Measurements from ENCODE around the gene ZNF322. TPM values are rescaled to one million over a fixed set of nuclear protein-coding genes. Genes with fewer than 3 reads are reported as not detected.

Gene ZNF322
- total RNA-seq, 4 donors from 2014 or later, result 17.8 to 25.6 (median 22.7) TPM

DNA sequence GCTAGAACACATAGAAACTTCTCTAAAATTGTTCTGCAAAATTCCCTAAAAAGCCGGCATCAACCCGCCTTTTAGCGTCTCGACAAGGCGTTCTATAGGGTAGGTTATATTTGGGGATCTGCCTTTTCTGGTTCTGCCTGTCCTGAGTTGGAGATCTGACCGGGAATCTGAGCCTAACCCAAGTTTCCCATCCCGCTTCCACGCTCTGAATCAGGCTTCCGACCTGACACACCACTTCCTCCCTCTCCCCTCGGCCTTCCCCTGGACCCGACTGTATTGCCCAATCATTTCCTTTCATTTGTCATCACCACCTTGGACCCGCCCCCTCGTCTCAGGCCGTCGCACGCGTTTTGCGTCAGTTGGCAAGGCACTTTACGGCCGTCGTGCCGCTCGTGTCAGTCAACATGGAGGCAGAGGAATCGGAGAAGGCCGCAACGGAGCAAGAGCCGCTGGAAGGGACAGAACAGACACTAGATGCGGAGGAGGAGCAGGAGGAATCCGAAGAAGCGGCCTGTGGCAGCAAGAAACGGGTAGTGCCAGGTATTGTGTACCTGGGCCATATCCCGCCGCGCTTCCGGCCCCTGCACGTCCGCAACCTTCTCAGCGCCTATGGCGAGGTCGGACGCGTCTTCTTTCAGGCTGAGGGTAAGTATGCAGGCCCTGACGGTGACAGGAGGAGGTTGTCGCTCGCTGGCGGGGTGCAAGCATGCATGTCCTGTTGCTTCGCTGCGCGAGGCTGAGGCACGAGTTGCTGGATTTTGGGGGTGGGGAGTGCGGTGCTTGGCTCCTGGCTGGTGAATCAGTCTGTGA lies 62.8 kb downstream of the ZNF322 start, which contains the start of gene ABT1:
Gene ABT1, plus strand, starts transcription at position 375 of the 810 bp plus-strand sequence. Its CDS starts 30 bp downstream, at position 405.
- WGBS, 2 donors (ENCODE audit: low coverage in 1 of 2), result 0 to 1% methylated on average over 11 to 17 of the region's 51 CpGs
- Histone ChIP-seq H3K4me3 (peak within 1 kb of the TSS; percentile 45 to 86), H3K4me1 (peaks cover 0 to 31% (median 8%) of the 10 kb centered on the region in 3 donors), H3K27me3 (peaks cover 32% of the 10 kb centered on the region), H3K9me3 (no peaks in the 10 kb centered on the region), H3K27ac (peak within 1 kb of the TSS; percentile 67 to 90 (median 89)), H3K36me3 (peaks cover 0 to 33% of the 10 kb centered on the region in 2 donors)
- TF ChIP-seq, protein P1, sequence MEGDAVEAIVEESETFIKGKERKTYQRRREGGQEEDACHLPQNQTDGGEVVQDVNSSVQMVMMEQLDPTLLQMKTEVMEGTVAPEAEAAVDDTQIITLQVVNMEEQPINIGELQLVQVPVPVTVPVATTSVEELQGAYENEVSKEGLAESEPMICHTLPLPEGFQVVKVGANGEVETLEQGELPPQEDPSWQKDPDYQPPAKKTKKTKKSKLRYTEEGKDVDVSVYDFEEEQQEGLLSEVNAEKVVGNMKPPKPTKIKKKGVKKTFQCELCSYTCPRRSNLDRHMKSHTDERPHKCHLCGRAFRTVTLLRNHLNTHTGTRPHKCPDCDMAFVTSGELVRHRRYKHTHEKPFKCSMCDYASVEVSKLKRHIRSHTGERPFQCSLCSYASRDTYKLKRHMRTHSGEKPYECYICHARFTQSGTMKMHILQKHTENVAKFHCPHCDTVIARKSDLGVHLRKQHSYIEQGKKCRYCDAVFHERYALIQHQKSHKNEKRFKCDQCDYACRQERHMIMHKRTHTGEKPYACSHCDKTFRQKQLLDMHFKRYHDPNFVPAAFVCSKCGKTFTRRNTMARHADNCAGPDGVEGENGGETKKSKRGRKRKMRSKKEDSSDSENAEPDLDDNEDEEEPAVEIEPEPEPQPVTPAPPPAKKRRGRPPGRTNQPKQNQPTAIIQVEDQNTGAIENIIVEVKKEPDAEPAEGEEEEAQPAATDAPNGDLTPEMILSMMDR (IDR thresholded peaks at IDR 0.05), result peak in 1 of 4 experiments; percentile 2
- peak; percentile 98 for TF ChIP-seq POLR2AphosphoS5 (IDR thresholded peaks at IDR 0.05)
- TF ChIP-seq EP300 (IDR thresholded peaks at IDR 0.05), result no peak
- TF ChIP-seq POLR2A (IDR thresholded peaks at IDR 0.05), result peak; percentile 58 to 70
- ATAC-seq, result peak; percentile 97

DNA sequence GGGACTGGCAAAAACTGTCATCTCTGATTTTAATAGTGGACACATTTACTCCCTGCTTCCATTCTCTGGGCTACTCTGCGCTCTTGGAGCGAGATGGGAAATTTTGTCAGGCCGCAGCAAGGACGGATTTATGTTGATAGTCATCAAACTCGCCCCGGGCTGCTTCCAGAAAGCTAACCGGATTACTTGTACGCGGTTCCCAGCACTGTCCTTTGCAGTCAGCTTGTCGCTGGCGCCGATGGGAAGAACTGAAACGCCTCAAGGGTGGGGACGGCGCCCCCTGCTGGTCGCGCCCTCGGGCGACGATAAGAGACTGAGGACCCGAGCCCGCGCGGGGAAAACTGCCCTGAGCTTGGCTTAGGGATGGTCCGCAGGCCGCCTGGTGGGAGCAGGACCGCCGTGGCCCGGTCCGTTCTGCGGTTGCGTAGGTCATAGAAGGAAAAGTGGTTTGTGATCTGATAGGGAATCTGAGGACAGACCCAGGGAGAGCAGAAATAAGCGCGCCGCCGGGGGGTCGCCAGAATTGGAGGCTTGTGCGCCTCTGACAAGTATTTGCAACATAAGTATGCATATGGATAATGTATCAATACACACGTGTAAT lies 63.8 kb downstream of the ZNF322 start:
- Histone ChIP-seq H3K4me1 (peaks cover 0 to 31% (median 8%) of the 10 kb centered on the region in 3 donors), H3K4me3 (peak overlapping the region; percentile 45 to 86), H3K27me3 (peaks cover 42% of the 10 kb centered on the region), H3K36me3 (peaks cover 0 to 29% of the 10 kb centered on the region in 2 donors), H3K9me3 (no peaks in the 10 kb centered on the region), H3K27ac (peak overlapping the region in 3 of 4 donors; percentile 89 to 90 (median 89))
- TF ChIP-seq POLR2AphosphoS5 (IDR thresholded peaks at IDR 0.05) (peak; percentile 53), EP300 (IDR thresholded peaks at IDR 0.05) (no peak)
- TF ChIP-seq, protein P1 (IDR thresholded peaks at IDR 0.05), result peak; percentile 91 to 97 (median 95)
- ATAC-seq, result peak; percentile 81
- 0 to 2% methylated on average over 16 to 17 of the region's 39 CpGs for WGBS, 2 donors (ENCODE audit: low coverage in 1 of 2)

DNA sequence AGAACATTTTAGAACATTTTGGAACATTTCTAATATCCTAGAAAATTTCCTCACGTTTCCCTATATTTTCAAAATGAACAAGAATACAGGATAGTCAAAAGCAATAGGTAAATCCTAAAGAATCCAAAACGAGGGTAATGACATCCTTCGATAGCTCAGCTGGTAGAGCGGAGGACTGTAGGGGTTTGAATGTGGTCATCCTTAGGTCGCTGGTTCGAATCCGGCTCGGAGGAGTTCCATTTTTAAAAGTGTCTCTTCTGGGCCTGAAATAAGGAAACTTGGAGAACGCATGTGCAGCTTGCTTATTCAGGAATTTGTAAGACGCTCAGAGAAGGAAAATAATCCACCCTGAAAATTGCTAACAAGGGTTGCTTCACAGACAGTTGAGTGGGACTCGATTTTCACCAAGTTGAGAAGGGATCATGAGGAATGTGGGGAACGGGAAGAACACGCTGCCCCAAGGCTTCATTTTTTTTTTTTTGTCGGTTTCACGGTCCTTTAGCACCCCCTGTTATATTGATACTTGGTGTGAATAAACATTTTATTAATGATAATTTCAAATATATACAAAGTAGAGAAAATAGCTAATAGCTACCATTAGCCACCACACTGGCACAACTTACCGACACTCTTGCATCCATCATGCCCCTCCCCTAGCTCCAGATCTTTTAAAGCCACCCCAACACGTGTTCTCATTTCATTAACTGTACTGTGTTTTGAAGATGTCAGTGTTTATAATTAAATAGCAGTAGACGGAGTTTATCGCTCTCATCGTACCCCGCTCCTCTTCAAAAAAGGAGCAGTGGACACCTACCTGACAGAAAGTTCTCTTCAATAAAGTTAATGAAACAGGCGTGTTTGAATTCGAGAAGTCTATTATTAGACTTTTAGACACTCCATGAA lies 64.6 kb downstream of the ZNF322 start:
- no peak for ATAC-seq
- TF ChIP-seq POLR2AphosphoS5 (IDR thresholded peaks at IDR 0.05) (no peak), POLR2A (IDR thresholded peaks at IDR 0.05) (no peak), EP300 (IDR thresholded peaks at IDR 0.05) (no peak)
- H3K36me3 ChIP-seq, result peaks cover 0 to 23% of the 10 kb centered on the region in 2 donors
- peaks cover 0 to 31% (median 8%) of the 10 kb centered on the region in 3 donors for H3K4me1 ChIP-seq
- WGBS, 2 donors (ENCODE audit: low coverage in 1 of 2), result 16 to 21% methylated on average over 17 to 23 of the region's 23 CpGs
- H3K9me3 ChIP-seq, result no peaks in the 10 kb centered on the region
- H3K27ac ChIP-seq, result peak overlapping the region in 3 of 4 donors; percentile 89 to 90 (median 89)
- H3K27me3 ChIP-seq, result peaks cover 44% of the 10 kb centered on the region
- peak overlapping the region in 1 of 2 donors; percentile 86 for H3K4me3 ChIP-seq

DNA sequence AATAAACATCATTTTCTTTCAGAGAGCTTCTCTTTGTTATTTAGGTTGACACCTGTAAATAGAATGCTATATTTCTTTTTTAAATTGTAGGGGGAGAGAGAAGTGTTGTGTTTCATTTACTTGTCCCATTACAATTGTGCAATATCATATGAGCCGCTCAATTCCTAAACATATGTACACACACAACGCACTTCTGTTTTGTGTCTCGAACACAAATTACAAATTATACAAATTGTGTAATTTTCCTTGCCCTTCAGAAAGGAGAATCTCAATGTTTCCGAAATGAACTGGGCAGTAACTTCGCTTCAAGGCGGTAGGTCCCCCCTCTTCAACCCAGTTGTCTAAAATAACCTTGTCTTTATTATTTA lies 65.4 kb downstream of the ZNF322 start:
- H3K9me3 ChIP-seq, result no peaks in the 10 kb centered on the region
- no peak overlapping the region for H3K27ac ChIP-seq
- TF ChIP-seq POLR2AphosphoS5 (IDR thresholded peaks at IDR 0.05) (no peak), EP300 (IDR thresholded peaks at IDR 0.05) (no peak), POLR2A (IDR thresholded peaks at IDR 0.05) (no peak)
- TF ChIP-seq, protein P1 (IDR thresholded peaks at IDR 0.05), result no peak
- WGBS, 2 donors (ENCODE audit: low coverage in 1 of 2), result 33 to 45% methylated on average over 6 of the region's 6 CpGs
- no peak overlapping the region for H3K4me3 ChIP-seq
- H3K27me3 ChIP-seq, result peaks cover 46% of the 10 kb centered on the region
- no peak for ATAC-seq
- H3K36me3 ChIP-seq, result peaks cover 0 to 15% of the 10 kb centered on the region in 2 donors
- peaks cover 0 to 31% (median 8%) of the 10 kb centered on the region in 3 donors for H3K4me1 ChIP-seq
